ENCODE results near the gene KAZN. TPM values are rescaled to one million over a fixed set of nuclear protein-coding genes. Genes with fewer than 3 reads are reported as not detected.

Gene KAZN
- total and polyA plus RNA-seq, 3 donors from 2014 or later, result 12.1 to 14.6 (median 13.8) TPM

GRCh38 chr1:14718476-14718875 is 120.0 kb downstream of the KAZN start:
- no peak for DNase-seq
- H3K27me3 ChIP-seq, result no peaks in the 10 kb centered on the region
- no peaks in the 10 kb centered on the region for H3K4me1 ChIP-seq
- TF ChIP-seq, protein P1, sequence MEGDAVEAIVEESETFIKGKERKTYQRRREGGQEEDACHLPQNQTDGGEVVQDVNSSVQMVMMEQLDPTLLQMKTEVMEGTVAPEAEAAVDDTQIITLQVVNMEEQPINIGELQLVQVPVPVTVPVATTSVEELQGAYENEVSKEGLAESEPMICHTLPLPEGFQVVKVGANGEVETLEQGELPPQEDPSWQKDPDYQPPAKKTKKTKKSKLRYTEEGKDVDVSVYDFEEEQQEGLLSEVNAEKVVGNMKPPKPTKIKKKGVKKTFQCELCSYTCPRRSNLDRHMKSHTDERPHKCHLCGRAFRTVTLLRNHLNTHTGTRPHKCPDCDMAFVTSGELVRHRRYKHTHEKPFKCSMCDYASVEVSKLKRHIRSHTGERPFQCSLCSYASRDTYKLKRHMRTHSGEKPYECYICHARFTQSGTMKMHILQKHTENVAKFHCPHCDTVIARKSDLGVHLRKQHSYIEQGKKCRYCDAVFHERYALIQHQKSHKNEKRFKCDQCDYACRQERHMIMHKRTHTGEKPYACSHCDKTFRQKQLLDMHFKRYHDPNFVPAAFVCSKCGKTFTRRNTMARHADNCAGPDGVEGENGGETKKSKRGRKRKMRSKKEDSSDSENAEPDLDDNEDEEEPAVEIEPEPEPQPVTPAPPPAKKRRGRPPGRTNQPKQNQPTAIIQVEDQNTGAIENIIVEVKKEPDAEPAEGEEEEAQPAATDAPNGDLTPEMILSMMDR (IDR thresholded peaks at IDR 0.05), result no peak
- no peak for TF ChIP-seq POLR2A (IDR thresholded peaks at IDR 0.05)
- H3K27ac ChIP-seq, result no peak overlapping the region
- H3K36me3 ChIP-seq (ENCODE audit: low read depth, missing control alignments), result no peaks in the 10 kb centered on the region
- intact Hi-C loops (cut with DNase I; ENCODE audit: low total_unique reads), result no loop called here
- H3K4me3 ChIP-seq, result no peak overlapping the region
- WGBS, 2 donors, result 93 to 96% methylated on average over 7 of the region's 7 CpGs
- no peaks in the 10 kb centered on the region for H3K9me3 ChIP-seq

- TF ChIP-seq POLR2A (IDR thresholded peaks at IDR 0.05), result no peak
- TF ChIP-seq, protein P1 (IDR thresholded peaks at IDR 0.05), result no peak
- no peaks in the 10 kb centered on the region for H3K36me3 ChIP-seq (ENCODE audit: low read depth, missing control alignments)
- no peaks in the 10 kb centered on the region for H3K4me1 ChIP-seq
- H3K9me3 ChIP-seq, result no peaks in the 10 kb centered on the region
- intact Hi-C loops (cut with DNase I; ENCODE audit: low total_unique reads), result no loop called here
- no peak overlapping the region for H3K4me3 ChIP-seq
- no peak overlapping the region for H3K27ac ChIP-seq
- no peaks in the 10 kb centered on the region for H3K27me3 ChIP-seq
- 73 to 85% methylated on average over 5 to 11 of the region's 11 CpGs for WGBS, 2 donors
- no peak for DNase-seq
These were observed 124.9 kb downstream of the KAZN start for GRCh38 chr1:14723401-14723800.

DNA sequence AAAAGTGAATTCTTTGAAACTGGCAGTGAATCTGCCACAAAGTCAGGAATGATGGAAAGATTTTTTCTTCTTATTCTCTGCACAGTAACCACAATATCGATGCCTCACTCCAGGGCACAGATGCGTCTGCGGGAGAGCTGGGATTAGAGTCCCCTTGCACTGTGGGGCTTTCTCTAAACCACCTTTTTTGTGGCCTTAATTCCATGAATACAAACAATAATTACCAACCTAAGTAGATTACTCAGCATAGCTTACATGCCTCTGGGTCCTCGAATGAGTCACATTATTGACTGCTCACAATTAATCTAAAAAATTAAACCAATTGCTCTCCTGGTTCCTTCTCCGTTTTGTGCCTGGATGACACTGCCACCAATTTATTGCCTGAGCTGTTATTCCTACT is 125.8 kb downstream of the KAZN start:
- no peaks in the 10 kb centered on the region for H3K36me3 ChIP-seq (ENCODE audit: low read depth, missing control alignments)
- no peaks in the 10 kb centered on the region for H3K4me1 ChIP-seq
- no peak overlapping the region for H3K27ac ChIP-seq
- no peaks in the 10 kb centered on the region for H3K27me3 ChIP-seq
- no peak for DNase-seq
- no peak for TF ChIP-seq POLR2A (IDR thresholded peaks at IDR 0.05)
- TF ChIP-seq, protein P1 (IDR thresholded peaks at IDR 0.05), result no peak
- no peaks in the 10 kb centered on the region for H3K9me3 ChIP-seq
- no peak overlapping the region for H3K4me3 ChIP-seq
- intact Hi-C loops (cut with DNase I; ENCODE audit: low total_unique reads), result no loop called here
- WGBS, 2 donors, result 79 to 92% methylated on average over 5 of the region's 5 CpGs

- Histone ChIP-seq H3K27ac (no peak overlapping the region), H3K4me1 (no peaks in the 10 kb centered on the region), H3K4me3 (no peak overlapping the region), H3K36me3 (ENCODE audit: low read depth, missing control alignments) (no peaks in the 10 kb centered on the region), H3K9me3 (no peaks in the 10 kb centered on the region), H3K27me3 (no peaks in the 10 kb centered on the region)
- intact Hi-C loops (cut with DNase I; ENCODE audit: low total_unique reads), result no loop called here
- TF ChIP-seq, protein P1 (IDR thresholded peaks at IDR 0.05), result no peak
- no peak for TF ChIP-seq POLR2A (IDR thresholded peaks at IDR 0.05)
- no peak for DNase-seq
- WGBS, 2 donors, result 73 to 77% methylated on average over 7 of the region's 7 CpGs
These were observed 126.2 kb downstream of the KAZN start for GRCh38 chr1:14724678-14725077.

- DNase-seq, result no peak
- intact Hi-C loops (cut with DNase I; ENCODE audit: low total_unique reads), result no loop called here
- H3K4me3 ChIP-seq, result no peak overlapping the region
- no peaks in the 10 kb centered on the region for H3K27me3 ChIP-seq
- H3K36me3 ChIP-seq (ENCODE audit: low read depth, missing control alignments), result no peaks in the 10 kb centered on the region
- H3K27ac ChIP-seq, result no peak overlapping the region
- H3K9me3 ChIP-seq, result no peaks in the 10 kb centered on the region
- TF ChIP-seq POLR2A (IDR thresholded peaks at IDR 0.05), result no peak
- TF ChIP-seq, protein P1 (IDR thresholded peaks at IDR 0.05), result no peak
- no peaks in the 10 kb centered on the region for H3K4me1 ChIP-seq
- WGBS, 2 donors, result 97 to 100% methylated on average over 1 of the region's 1 CpG
These were observed 126.8 kb downstream of the KAZN start for GRCh38 chr1:14725238-14725637.

Measured in testis (tissue), 3 donors.